Liver (tissue), 3 donors: Measurements from ENCODE around the gene NEURL1.

ENCODE experiments used
- CTCF ChIP-seq: fragments of 150-350 bp; IDR thresholded peaks from 2 replicates; pipeline ENCODE4 v1.5.1; 2017; ENCODE audit warnings: improper control_type of control experiment, low read depth, low read length; ENCODE audit not compliant: missing input control
- EGR1 ChIP-seq, 2 donors: IDR thresholded peaks; 2 replicates each; pipeline ENCODE4 v1.6.1; 2016 to 2018; ENCODE audit warnings: antibody characterized with exemption in 2 of 2, low read depth in 2 of 2
- FOXA2 ChIP-seq: IDR thresholded peaks from 2 replicates; pipeline ENCODE4 v1.6.1; 2016; ENCODE audit warnings: antibody characterized with exemption
- JUND ChIP-seq, 2 donors: IDR thresholded peaks; 2 replicates each; pipeline ENCODE4 v1.6.1; 2016; ENCODE audit warnings: antibody characterized with exemption in 2 of 2
- MAX ChIP-seq: IDR thresholded peaks from 2 replicates; pipeline ENCODE4 v1.6.1; 2016; ENCODE audit warnings: antibody characterized with exemption
- RAD21 ChIP-seq, 2 donors: IDR thresholded peaks; 2 replicates each; pipeline ENCODE4 v1.6.1; 2016; ENCODE audit warnings: antibody characterized with exemption in 2 of 2, mild to moderate bottlenecking in 2 of 2
- REST ChIP-seq: IDR thresholded peaks from 2 replicates; pipeline ENCODE4 v1.6.1; 2016; ENCODE audit warnings: antibody characterized with exemption, mild to moderate bottlenecking
- RXRA ChIP-seq, 2 donors: IDR thresholded peaks; 2 replicates each; pipeline ENCODE4 v1.6.1; 2017 to 2018; ENCODE audit warnings: antibody characterized with exemption in 2 of 2, mild to moderate bottlenecking in 1 of 2
- SP1 ChIP-seq: IDR thresholded peaks from 2 replicates; pipeline ENCODE4 v1.6.1; 2018; ENCODE audit warnings: antibody characterized with exemption, mild to moderate bottlenecking
- TAF1 ChIP-seq: conservative IDR thresholded peaks from 2 replicates; pipeline ENCODE4 v1.6.1; 2016; ENCODE audit warnings: antibody characterized with exemption, mild to moderate bottlenecking
- YY1 ChIP-seq: IDR thresholded peaks from 2 replicates; pipeline ENCODE4 v1.6.1; 2016; ENCODE audit warnings: antibody characterized with exemption, mild to moderate bottlenecking
- TF ChIP-seq, protein P1 (sequence below): IDR thresholded peaks from 2 replicates; pipeline ENCODE4 v1.6.1; 2016; ENCODE audit warnings: antibody characterized with exemption
- donor health status: healthy.
- donor health status: healthy.

GRCh38 chr10:103641326-103641725 is 147.8 kb downstream of the NEURL1 start:
- TF ChIP-seq CTCF (no peak), FOXA2 (no peak), YY1 (no peak), TAF1 (no peak), EGR1 (IDR thresholded peaks at IDR 0.05; ENCODE audit: low read depth in 2 of 2) (no peak), REST (no peak), RXRA (IDR thresholded peaks at IDR 0.05) (no peak), SP1 (no peak), RAD21 (IDR thresholded peaks at IDR 0.05) (no peak), MAX (no peak), JUND (IDR thresholded peaks at IDR 0.05) (no peak)
- TF ChIP-seq, protein P1, sequence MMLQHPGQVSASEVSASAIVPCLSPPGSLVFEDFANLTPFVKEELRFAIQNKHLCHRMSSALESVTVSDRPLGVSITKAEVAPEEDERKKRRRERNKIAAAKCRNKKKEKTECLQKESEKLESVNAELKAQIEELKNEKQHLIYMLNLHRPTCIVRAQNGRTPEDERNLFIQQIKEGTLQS: no peak
